GM12865 (cell line): ENCODE measurements around the gene ZNF169.
"Not testable (repeated sequence)": the region's sequence is repeated elsewhere in the genome, so short reads cannot be mapped to it uniquely, and the experiment has no call there.

Experiments
- DNase-seq: peaks from one replicate; pipeline ENCODE4 v3.0.0; 2010; ENCODE audit warnings: low read depth
- H3K4me3 ChIP-seq: 2 replicates; pipeline ENCODE4 v1.5.1; 2011; ENCODE audit warnings: mild to moderate bottlenecking, low read depth, low read length, control low read depth
- CTCF ChIP-seq: IDR thresholded peaks from 2 replicates; pipeline ENCODE4 v1.5.1; 2011; ENCODE audit warnings: low read length, control low read depth, low read depth, inconsistent platforms; ENCODE audit not compliant: insufficient read depth; ENCODE audit errors: missing control alignments

ZNF169 gene

GRCh38 chr9:94289691-94290090 is 30.6 kb downstream of the ZNF169 start:
- no peak for TF ChIP-seq CTCF
- no peak overlapping the region for H3K4me3 ChIP-seq
- no peak for DNase-seq

DNA sequence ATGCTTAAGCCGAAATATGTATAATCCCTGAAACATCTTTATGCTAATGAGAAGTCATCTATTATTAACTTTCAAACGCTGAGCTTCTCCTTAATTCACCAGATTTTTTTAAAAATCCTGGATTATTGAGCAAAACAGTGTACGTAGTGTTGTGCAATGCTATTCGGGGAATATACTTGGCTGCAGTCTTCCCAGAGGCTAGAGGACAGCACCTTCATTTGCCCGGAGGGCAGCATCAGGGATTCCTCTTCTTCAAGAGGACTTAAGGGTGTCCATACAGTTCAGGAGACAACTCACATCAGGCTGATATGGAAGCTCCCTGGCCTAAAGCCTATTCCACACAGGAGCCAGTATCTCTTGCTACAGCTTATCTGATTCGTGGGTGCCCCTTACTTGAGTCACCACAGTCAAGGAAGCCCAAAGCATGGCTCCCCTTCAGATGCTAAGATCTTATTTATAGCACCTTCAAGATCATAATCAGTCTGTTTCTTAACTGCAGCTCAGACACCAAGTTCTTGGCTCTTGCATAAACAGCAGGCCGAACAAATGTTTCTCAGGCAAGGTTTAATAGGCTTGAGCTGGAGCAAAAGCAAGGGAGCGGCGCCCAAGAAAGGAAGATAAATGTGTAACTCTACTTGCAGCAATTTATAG is 40.0 kb downstream of the ZNF169 start:
- DNase-seq = no peak
- H3K4me3 ChIP-seq = no peak overlapping the region
- TF ChIP-seq CTCF = no peak

DNA sequence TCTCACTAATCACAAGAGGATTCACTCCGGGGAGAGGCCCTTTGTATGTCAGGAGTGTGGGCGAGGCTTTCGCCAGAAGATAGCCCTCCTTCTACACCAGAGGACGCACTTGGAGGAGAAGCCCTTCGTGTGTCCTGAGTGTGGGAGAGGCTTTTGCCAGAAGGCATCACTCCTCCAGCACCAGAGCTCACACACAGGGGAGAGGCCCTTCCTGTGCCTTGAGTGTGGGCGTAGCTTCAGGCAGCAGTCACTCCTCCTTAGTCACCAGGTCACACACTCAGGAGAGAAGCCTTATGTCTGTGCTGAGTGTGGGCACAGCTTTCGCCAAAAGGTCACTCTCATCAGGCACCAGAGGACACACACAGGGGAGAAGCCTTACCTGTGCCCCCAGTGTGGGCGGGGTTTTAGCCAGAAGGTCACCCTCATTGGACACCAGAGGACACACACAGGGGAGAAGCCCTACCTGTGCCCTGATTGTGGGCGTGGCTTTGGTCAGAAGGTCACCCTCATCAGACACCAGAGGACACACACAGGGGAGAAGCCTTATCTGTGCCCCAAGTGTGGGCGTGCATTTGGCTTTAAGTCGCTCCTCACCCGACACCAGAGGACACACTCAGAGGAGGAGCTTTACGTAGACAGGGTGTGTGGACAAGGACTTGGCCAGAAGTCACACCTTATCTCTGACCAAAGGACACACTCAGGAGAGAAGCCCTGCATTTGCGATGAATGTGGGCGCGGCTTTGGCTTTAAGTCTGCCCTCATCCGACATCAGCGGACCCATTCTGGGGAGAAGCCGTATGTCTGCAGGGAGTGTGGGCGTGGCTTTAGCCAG is 41.6 kb downstream of the ZNF169 start:
- TF ChIP-seq CTCF = no peak
- no peak overlapping the region for H3K4me3 ChIP-seq
- no peak for DNase-seq

- DNase-seq = no peak
- no peak overlapping the region for H3K4me3 ChIP-seq
- no peak for TF ChIP-seq CTCF
Measured at GRCh38 chr9:94301583-94301982, 42.5 kb downstream of the ZNF169 start.

DNA sequence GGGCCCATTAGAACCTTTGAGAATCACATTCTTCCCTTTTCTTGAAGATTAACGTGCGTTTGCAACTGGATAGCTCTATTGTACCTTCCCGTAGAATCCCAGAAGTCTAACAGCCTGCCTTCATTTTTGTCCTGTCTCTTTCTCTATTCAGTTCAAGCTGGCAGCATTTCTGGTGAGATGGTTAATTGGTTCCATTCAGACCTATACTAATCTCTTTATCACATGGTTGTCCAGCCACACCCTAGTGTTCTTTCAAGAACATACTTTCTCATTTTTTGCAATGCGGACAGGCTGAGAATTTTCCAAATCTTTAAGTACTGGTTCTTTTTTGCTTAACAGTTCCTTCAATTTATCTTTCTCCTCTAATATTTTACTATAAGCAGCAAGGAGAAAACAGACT is 43.3 kb downstream of the ZNF169 start:
- no peak for TF ChIP-seq CTCF
- no peak for DNase-seq
- H3K4me3 ChIP-seq = no peak overlapping the region

DNA sequence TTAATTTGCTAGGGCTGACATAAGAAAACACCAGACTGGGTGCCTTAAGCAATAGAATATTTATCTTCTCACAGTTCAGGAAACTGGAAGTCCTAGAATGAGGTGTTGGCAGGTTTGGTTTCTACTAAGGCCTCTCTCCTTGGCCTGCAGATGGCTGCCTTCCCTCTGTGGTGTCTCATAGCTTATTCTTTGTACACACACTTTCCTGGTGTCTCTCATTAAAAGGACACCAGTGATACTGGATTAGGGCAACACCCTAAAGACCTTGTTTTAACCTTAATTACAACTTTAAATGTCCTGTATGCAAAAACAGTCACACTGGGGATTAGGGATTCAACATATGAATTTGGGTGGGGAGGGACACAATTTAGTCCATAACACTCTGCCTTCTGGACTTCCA is 44.2 kb downstream of the ZNF169 start:
- H3K4me3 ChIP-seq = no peak overlapping the region
- DNase-seq = no peak
- TF ChIP-seq CTCF = no peak

- not testable (repeated sequence) for H3K4me3 ChIP-seq, DNase-seq
Measured at GRCh38 chr9:94315034-94315984, 56.2 kb downstream of the ZNF169 start.

GRCh38 chr9:94316236-94316635 is 57.1 kb downstream of the ZNF169 start:
- DNase-seq, H3K4me3 ChIP-seq: not testable (repeated sequence)

GRCh38 chr9:94317949-94318657 is 59.0 kb downstream of the ZNF169 start:
- not testable (repeated sequence) for H3K4me3 ChIP-seq, DNase-seq
